HepG2 (cell line): ENCODE results near the gene CFAP43. TPM values are rescaled to one million over a fixed set of nuclear protein-coding genes. Genes with fewer than 3 reads are reported as not detected.
A peak's percentile ranks its signal among the peaks of the same experiment; 100 is the strongest.

ENCODE experiments used
- CAMTA2 ChIP-seq: sonication (generic); formaldehyde crosslinking; IDR thresholded peaks from 2 replicates; pipeline ENCODE4 v1.4.0; 2020; ENCODE audit warnings: mild to moderate bottlenecking, missing genetic modification reagents, borderline replicate concordance
- PRDM15 ChIP-seq: sonication (generic); formaldehyde crosslinking; IDR thresholded peaks from 2 replicates; pipeline ENCODE4 v1.4.0; 2020; ENCODE audit warnings: missing genetic modification reagents
- polyA plus RNA-seq, 8 experiments: library from polyadenylated mRNA; depleted of rRNA in 3 of 8; stranded (reverse) in 7 of 8; unstranded in 1 of 8; fragments of >200 nt; fragmentation: Illumina TruSeq in 4 of 8; extraction: Trizol in 4 of 8; gene quantifications; 2 replicates each; pipeline versions ENCODE4 v1.2.1 to v1.2.3, GENCODE V29; 2011 to 2016; ENCODE audit warnings: low read depth in 4 of 8, missing spikeins in 1 of 8, mixed read lengths in 1 of 8; ENCODE audit not compliant: insufficient read depth in 1 of 8
- total RNA-seq, 5 experiments: library from RNA; depleted of rRNA; stranded (reverse); fragments of >200 nt; fragmentation: Illumina TruSeq; extraction: Trizol; gene quantifications; 2 replicates each; pipeline ENCODE4 v1.2.3, GENCODE V29; 2016; ENCODE audit warnings: low read depth in 1 of 5
- TF ChIP-seq, protein P1 (sequence below): IDR thresholded peaks from 2 replicates; pipeline ENCODE4 v1.4.0; 2020; ENCODE audit warnings: mild to moderate bottlenecking, missing genetic modification reagents
- TF ChIP-seq, protein P2 (sequence below), 2 experiments: sonication (generic) in 1 of 2; formaldehyde crosslinking in 1 of 2; IDR thresholded peaks; 2 replicates each; pipeline versions ENCODE4 v1.4.0 to v1.6.1; 2018 to 2020; ENCODE audit warnings: missing genetic modification reagents in 2 of 2, borderline replicate concordance in 1 of 2, low read depth in 1 of 2, mild to moderate bottlenecking in 1 of 2, missing biosample characterization in 1 of 2
- TF ChIP-seq, protein P3 (sequence below), 2 experiments: sonication (generic) in 1 of 2; formaldehyde crosslinking in 1 of 2; IDR thresholded peaks; 2 replicates each; pipeline versions ENCODE4 v1.6.1 to v1.9.0; 2014 to 2022; ENCODE audit warnings: antibody characterized with exemption in 1 of 2, borderline replicate concordance in 1 of 2, inconsistent platforms in 1 of 2, low read depth in 1 of 2, missing genetic modification reagents in 1 of 2

Gene CFAP43
- total and polyA plus RNA-seq, 2 of the 13 experiments (the other 11 are each of a cell fraction or from before 2014, with no cell fraction given), result 0.24 to 0.38 TPM

GRCh38 chr10:104274762-104275721 is 42.9 kb upstream of the CFAP43 start (continued):
- TF ChIP-seq, protein P1, sequence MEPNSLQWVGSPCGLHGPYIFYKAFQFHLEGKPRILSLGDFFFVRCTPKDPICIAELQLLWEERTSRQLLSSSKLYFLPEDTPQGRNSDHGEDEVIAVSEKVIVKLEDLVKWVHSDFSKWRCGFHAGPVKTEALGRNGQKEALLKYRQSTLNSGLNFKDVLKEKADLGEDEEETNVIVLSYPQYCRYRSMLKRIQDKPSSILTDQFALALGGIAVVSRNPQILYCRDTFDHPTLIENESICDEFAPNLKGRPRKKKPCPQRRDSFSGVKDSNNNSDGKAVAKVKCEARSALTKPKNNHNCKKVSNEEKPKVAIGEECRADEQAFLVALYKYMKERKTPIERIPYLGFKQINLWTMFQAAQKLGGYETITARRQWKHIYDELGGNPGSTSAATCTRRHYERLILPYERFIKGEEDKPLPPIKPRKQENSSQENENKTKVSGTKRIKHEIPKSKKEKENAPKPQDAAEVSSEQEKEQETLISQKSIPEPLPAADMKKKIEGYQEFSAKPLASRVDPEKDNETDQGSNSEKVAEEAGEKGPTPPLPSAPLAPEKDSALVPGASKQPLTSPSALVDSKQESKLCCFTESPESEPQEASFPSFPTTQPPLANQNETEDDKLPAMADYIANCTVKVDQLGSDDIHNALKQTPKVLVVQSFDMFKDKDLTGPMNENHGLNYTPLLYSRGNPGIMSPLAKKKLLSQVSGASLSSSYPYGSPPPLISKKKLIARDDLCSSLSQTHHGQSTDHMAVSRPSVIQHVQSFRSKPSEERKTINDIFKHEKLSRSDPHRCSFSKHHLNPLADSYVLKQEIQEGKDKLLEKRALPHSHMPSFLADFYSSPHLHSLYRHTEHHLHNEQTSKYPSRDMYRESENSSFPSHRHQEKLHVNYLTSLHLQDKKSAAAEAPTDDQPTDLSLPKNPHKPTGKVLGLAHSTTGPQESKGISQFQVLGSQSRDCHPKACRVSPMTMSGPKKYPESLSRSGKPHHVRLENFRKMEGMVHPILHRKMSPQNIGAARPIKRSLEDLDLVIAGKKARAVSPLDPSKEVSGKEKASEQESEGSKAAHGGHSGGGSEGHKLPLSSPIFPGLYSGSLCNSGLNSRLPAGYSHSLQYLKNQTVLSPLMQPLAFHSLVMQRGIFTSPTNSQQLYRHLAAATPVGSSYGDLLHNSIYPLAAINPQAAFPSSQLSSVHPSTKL (CRISPR knock-in tag), result no peak; the same call in 1 of the 2 replicates
- TF ChIP-seq CAMTA2 (peak; percentile 71; the same call in 1 of the 2 replicates), PRDM15 (no peak)
- TF ChIP-seq, protein P2, sequence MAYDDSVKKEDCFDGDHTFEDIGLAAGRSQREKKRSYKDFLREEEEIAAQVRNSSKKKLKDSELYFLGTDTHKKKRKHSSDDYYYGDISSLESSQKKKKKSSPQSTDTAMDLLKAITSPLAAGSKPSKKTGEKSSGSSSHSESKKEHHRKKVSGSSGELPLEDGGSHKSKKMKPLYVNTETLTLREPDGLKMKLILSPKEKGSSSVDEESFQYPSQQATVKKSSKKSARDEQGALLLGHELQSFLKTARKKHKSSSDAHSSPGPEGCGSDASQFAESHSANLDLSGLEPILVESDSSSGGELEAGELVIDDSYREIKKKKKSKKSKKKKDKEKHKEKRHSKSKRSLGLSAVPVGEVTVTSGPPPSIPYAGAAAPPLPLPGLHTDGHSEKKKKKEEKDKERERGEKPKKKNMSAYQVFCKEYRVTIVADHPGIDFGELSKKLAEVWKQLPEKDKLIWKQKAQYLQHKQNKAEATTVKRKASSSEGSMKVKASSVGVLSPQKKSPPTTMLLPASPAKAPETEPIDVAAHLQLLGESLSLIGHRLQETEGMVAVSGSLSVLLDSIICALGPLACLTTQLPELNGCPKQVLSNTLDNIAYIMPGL (CRISPR knock-in tag; IDR thresholded peaks at IDR 0.05; ENCODE audit: borderline replicate concordance in 1 of 2, low read depth in 1 of 2), result peak; percentile 55 to 65; a peak in 3 of 4 replicates
- TF ChIP-seq, protein P3, sequence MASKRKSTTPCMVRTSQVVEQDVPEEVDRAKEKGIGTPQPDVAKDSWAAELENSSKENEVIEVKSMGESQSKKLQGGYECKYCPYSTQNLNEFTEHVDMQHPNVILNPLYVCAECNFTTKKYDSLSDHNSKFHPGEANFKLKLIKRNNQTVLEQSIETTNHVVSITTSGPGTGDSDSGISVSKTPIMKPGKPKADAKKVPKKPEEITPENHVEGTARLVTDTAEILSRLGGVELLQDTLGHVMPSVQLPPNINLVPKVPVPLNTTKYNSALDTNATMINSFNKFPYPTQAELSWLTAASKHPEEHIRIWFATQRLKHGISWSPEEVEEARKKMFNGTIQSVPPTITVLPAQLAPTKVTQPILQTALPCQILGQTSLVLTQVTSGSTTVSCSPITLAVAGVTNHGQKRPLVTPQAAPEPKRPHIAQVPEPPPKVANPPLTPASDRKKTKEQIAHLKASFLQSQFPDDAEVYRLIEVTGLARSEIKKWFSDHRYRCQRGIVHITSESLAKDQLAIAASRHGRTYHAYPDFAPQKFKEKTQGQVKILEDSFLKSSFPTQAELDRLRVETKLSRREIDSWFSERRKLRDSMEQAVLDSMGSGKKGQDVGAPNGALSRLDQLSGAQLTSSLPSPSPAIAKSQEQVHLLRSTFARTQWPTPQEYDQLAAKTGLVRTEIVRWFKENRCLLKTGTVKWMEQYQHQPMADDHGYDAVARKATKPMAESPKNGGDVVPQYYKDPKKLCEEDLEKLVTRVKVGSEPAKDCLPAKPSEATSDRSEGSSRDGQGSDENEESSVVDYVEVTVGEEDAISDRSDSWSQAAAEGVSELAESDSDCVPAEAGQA (IDR thresholded peaks at IDR 0.05; ENCODE audit: low read depth), result 0 out of 2 replicates have a peak, but pooled peaks have one; percentile 29
- TF ChIP-seq, protein P3 (CRISPR knock-in tag; IDR thresholded peaks at IDR 0.05; ENCODE audit: borderline replicate concordance), result no peak
